HEK293 (cell line): ENCODE data around the gene ANAPC5.

Experiments used
- CTCF ChIA-PET: fragments of 350-600 bp; formaldehyde crosslinking; extraction: SDS; loops from one replicate; lab custom pipeline; 2021; ENCODE audit warnings: antibody characterized with exemption; lab: Yijun Ruan, JAX
- POLR2A ChIA-PET: fragments of 300-600 bp; formaldehyde crosslinking; extraction: SDS; loops from one replicate; lab custom pipeline; 2020; ENCODE audit warnings: antibody characterized with exemption, inconsistent platforms; lab: Yijun Ruan, JAX
- H3K27ac ChIP-seq: fragments of 200-500 bp; sonication (Bioruptor generic); 2 replicates; pipeline ENCODE4 v1.5.1; 2014; ENCODE audit warnings: low read depth, low read length, control low read depth, inconsistent platforms; ENCODE audit errors: extremely low read depth
- H3K36me3 ChIP-seq, 2 experiments: fragments of 200-500 bp in 1 of 2; sonication (Bioruptor generic) in 1 of 2; 1 replicate in 1 of 2; 2 replicates in 1 of 2; pipeline ENCODE4 v1.5.1; 2014 to 2017; ENCODE audit warnings: inconsistent platforms in 2 of 2, low read length in 2 of 2; ENCODE audit not compliant: control insufficient read depth in 2 of 2, insufficient read depth in 1 of 2
- H3K4me1 ChIP-seq: fragments of 200-500 bp; sonication (Bioruptor generic); 2 replicates; pipeline ENCODE4 v1.5.1; 2014; ENCODE audit warnings: mild to moderate bottlenecking, low read length, inconsistent platforms; ENCODE audit not compliant: control insufficient read depth, insufficient read depth
- H3K4me3 ChIP-seq: 2 replicates; pipeline ENCODE4 v1.5.1; 2011; ENCODE audit warnings: low read depth, mild to moderate bottlenecking, control low read depth, low read length, moderate library complexity
- H3K9me3 ChIP-seq: fragments of 200-500 bp; sonication (Bioruptor generic); 2 replicates; pipeline ENCODE4 v1.5.1; 2014; ENCODE audit warnings: low read depth, low read length, inconsistent platforms; ENCODE audit not compliant: control insufficient read depth, insufficient read depth
- KLF16 ChIP-seq: fragments of 450-650 bp; formaldehyde crosslinking; IDR thresholded peaks from 2 replicates; pipeline ENCODE4 v1.5.1; 2017; ENCODE audit warnings: missing biosample characterization, missing genetic modification characterization
- SP3 ChIP-seq: fragments of 450-650 bp; formaldehyde crosslinking; IDR thresholded peaks from 2 replicates; pipeline ENCODE4 v1.5.1; 2016; ENCODE audit warnings: missing biosample characterization, missing genetic modification characterization
- SP7 ChIP-seq: fragments of 450-650 bp; formaldehyde crosslinking; IDR thresholded peaks from 2 replicates; pipeline ENCODE4 v1.5.1; 2016; ENCODE audit warnings: missing biosample characterization, missing genetic modification characterization
- ZBTB8A ChIP-seq: fragments of 450-650 bp; formaldehyde crosslinking; IDR thresholded peaks from 2 replicates; pipeline ENCODE4 v1.5.1; 2016; ENCODE audit warnings: missing biosample characterization, missing genetic modification characterization
- ZNF10 ChIP-seq: fragments of 450-650 bp; formaldehyde crosslinking; IDR thresholded peaks from 2 replicates; pipeline ENCODE4 v1.5.1; 2017; ENCODE audit warnings: missing biosample characterization, missing genetic modification characterization
- ZNF24 ChIP-seq: fragments of 450-650 bp; formaldehyde crosslinking; IDR thresholded peaks from 2 replicates; pipeline ENCODE4 v1.5.1; 2016; ENCODE audit warnings: missing biosample characterization, missing genetic modification characterization
- ZNF394 ChIP-seq: fragments of 450-650 bp; formaldehyde crosslinking; IDR thresholded peaks from 2 replicates; pipeline ENCODE4 v1.5.1; 2016; ENCODE audit warnings: missing biosample characterization, missing genetic modification characterization, mild to moderate bottlenecking, moderate library complexity, borderline replicate concordance
- ZNF423 ChIP-seq: fragments of 450-650 bp; formaldehyde crosslinking; IDR thresholded peaks from 2 replicates; pipeline ENCODE4 v1.5.1; 2016; ENCODE audit warnings: missing biosample characterization, missing genetic modification characterization
- ZNF585B ChIP-seq: fragments of 450-650 bp; formaldehyde crosslinking; IDR thresholded peaks from 2 replicates; pipeline ENCODE4 v1.5.1; 2016; ENCODE audit warnings: missing biosample characterization, missing genetic modification characterization
- ZNF626 ChIP-seq: fragments of 450-650 bp; sonication (Bioruptor Pico); formaldehyde crosslinking; IDR thresholded peaks from 2 replicates; pipeline ENCODE4 v1.5.1; 2018; ENCODE audit warnings: missing biosample characterization, missing genetic modification characterization, inconsistent platforms
- ZNF629 ChIP-seq: fragments of 450-650 bp; formaldehyde crosslinking; IDR thresholded peaks from 2 replicates; pipeline ENCODE4 v1.5.1; 2017; ENCODE audit warnings: missing biosample characterization, missing genetic modification characterization
- ZNF660 ChIP-seq: fragments of 450-650 bp; IDR thresholded peaks from 2 replicates; pipeline ENCODE4 v1.5.1; 2018; ENCODE audit warnings: missing biosample characterization, mild to moderate bottlenecking, missing genetic modification characterization
- ZNF76 ChIP-seq: fragments of 450-650 bp; formaldehyde crosslinking; IDR thresholded peaks from 2 replicates; pipeline ENCODE4; 2016; ENCODE audit warnings: low read depth, missing biosample characterization, missing genetic modification characterization, borderline replicate concordance
- ZNF843 ChIP-seq: fragments of 450-650 bp; formaldehyde crosslinking; IDR thresholded peaks from 2 replicates; pipeline ENCODE4 v1.5.1; 2016; ENCODE audit warnings: missing biosample characterization, missing genetic modification characterization
- ZSCAN16 ChIP-seq: fragments of 450-650 bp; formaldehyde crosslinking; IDR thresholded peaks from 2 replicates; pipeline ENCODE4 v1.5.1; 2016; ENCODE audit warnings: missing biosample characterization, missing genetic modification characterization
- ZSCAN30 ChIP-seq: fragments of 450-650 bp; IDR thresholded peaks from 2 replicates; pipeline ENCODE4 v1.5.1; 2018; ENCODE audit warnings: missing biosample characterization, mild to moderate bottlenecking, missing genetic modification characterization, moderate library complexity
- TF ChIP-seq, protein P1 (sequence below): fragments of 450-650 bp; formaldehyde crosslinking; IDR thresholded peaks from 2 replicates; pipeline ENCODE4 v1.5.1; 2016; ENCODE audit warnings: missing biosample characterization, missing genetic modification characterization, low read depth
- TF ChIP-seq, protein P2 (sequence below): fragments of 450-650 bp; formaldehyde crosslinking; IDR thresholded peaks from 2 replicates; pipeline ENCODE4 v1.5.1; 2016; ENCODE audit warnings: missing biosample characterization, missing genetic modification characterization
- TF ChIP-seq, protein P3 (sequence below): fragments of 450-650 bp; formaldehyde crosslinking; IDR thresholded peaks from 2 replicates; pipeline ENCODE4 v1.5.1; 2016; ENCODE audit warnings: missing biosample characterization, missing genetic modification characterization
- TF ChIP-seq, protein P4 (sequence below): fragments of 450-650 bp; formaldehyde crosslinking; IDR thresholded peaks from 2 replicates; pipeline ENCODE4 v1.5.1; 2016; ENCODE audit warnings: missing biosample characterization, missing genetic modification characterization
- TF ChIP-seq, protein P5 (sequence below): fragments of 450-650 bp; formaldehyde crosslinking; IDR thresholded peaks from 2 replicates; pipeline ENCODE4 v1.5.1; 2016; ENCODE audit warnings: missing biosample characterization, missing genetic modification characterization

ANAPC5 gene

DNA sequence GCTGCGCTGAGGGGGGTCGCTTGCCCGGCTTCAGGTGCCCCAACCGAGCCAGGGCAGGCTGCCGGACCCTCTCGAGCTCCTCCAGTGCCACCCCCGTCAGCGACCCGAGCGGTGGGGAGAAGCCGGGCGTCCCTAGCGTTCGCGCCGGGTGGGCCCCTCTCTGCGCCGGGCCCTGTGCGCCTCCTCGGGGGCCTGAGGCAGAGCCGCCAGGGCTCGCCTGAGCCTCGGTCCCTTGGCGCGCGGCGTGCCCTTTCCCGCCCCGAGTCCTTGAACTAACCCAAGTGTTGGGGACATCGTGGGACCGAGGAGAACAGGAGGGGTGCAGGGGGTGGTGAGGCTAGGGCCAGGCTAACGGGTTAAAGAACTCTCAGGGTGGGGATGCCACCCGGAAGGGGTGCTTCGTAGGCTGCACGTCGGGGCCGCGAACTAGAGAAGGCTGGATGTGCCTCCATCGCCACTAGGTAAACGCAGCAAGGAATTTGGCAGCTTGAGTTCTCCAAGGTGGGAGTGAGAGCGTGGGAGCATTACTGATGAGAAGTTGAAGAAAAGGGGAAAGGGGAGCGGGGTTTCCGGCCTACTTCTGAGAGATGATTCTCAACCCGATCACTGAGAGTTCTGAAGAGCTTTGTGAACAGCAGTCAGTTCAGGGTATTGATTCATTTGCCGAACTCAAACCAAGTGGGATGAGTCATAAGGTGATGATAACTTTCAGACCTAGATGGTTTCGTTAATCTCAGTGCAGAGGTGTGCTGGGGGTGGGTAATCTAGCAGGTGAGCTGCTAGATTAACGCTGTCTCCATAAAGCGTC lies 48.3 kb upstream of the ANAPC5 start (continued):
- TF ChIP-seq, protein P1, sequence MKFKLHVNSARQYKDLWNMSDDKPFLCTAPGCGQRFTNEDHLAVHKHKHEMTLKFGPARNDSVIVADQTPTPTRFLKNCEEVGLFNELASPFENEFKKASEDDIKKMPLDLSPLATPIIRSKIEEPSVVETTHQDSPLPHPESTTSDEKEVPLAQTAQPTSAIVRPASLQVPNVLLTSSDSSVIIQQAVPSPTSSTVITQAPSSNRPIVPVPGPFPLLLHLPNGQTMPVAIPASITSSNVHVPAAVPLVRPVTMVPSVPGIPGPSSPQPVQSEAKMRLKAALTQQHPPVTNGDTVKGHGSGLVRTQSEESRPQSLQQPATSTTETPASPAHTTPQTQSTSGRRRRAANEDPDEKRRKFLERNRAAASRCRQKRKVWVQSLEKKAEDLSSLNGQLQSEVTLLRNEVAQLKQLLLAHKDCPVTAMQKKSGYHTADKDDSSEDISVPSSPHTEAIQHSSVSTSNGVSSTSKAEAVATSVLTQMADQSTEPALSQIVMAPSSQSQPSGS (tag by site-specific recombination) = no peak
- TF ChIP-seq, protein P2, sequence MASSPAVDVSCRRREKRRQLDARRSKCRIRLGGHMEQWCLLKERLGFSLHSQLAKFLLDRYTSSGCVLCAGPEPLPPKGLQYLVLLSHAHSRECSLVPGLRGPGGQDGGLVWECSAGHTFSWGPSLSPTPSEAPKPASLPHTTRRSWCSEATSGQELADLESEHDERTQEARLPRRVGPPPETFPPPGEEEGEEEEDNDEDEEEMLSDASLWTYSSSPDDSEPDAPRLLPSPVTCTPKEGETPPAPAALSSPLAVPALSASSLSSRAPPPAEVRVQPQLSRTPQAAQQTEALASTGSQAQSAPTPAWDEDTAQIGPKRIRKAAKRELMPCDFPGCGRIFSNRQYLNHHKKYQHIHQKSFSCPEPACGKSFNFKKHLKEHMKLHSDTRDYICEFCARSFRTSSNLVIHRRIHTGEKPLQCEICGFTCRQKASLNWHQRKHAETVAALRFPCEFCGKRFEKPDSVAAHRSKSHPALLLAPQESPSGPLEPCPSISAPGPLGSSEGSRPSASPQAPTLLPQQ (tag by site-specific recombination) = peak; percentile 96; the same call in 1 of the 2 replicates
- TF ChIP-seq, protein P3, sequence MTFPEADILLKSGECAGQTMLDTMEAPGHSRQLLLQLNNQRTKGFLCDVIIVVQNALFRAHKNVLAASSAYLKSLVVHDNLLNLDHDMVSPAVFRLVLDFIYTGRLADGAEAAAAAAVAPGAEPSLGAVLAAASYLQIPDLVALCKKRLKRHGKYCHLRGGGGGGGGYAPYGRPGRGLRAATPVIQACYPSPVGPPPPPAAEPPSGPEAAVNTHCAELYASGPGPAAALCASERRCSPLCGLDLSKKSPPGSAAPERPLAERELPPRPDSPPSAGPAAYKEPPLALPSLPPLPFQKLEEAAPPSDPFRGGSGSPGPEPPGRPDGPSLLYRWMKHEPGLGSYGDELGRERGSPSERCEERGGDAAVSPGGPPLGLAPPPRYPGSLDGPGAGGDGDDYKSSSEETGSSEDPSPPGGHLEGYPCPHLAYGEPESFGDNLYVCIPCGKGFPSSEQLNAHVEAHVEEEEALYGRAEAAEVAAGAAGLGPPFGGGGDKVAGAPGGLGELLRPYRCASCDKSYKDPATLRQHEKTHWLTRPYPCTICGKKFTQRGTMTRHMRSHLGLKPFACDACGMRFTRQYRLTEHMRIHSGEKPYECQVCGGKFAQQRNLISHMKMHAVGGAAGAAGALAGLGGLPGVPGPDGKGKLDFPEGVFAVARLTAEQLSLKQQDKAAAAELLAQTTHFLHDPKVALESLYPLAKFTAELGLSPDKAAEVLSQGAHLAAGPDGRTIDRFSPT (tag by site-specific recombination) = peak; percentile 85; the same call in 1 of the 2 replicates
- TF ChIP-seq ZNF660 (tag by site-specific recombination) = 0 out of 2 replicates have a peak, but pooled peaks have one; percentile 14
- TF ChIP-seq, protein P4, sequence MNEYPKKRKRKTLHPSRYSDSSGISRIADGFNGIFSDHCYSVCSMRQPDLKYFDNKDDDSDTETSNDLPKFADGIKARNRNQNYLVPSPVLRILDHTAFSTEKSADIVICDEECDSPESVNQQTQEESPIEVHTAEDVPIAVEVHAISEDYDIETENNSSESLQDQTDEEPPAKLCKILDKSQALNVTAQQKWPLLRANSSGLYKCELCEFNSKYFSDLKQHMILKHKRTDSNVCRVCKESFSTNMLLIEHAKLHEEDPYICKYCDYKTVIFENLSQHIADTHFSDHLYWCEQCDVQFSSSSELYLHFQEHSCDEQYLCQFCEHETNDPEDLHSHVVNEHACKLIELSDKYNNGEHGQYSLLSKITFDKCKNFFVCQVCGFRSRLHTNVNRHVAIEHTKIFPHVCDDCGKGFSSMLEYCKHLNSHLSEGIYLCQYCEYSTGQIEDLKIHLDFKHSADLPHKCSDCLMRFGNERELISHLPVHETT (tag by site-specific recombination) = 0 out of 2 replicates have a peak, but pooled peaks have one; percentile 9
- TF ChIP-seq SP7 (tag by site-specific recombination) = peak; percentile 11; the same call in 1 of the 2 replicates
- no peak for TF ChIP-seq KLF16 (tag by site-specific recombination)

DNA sequence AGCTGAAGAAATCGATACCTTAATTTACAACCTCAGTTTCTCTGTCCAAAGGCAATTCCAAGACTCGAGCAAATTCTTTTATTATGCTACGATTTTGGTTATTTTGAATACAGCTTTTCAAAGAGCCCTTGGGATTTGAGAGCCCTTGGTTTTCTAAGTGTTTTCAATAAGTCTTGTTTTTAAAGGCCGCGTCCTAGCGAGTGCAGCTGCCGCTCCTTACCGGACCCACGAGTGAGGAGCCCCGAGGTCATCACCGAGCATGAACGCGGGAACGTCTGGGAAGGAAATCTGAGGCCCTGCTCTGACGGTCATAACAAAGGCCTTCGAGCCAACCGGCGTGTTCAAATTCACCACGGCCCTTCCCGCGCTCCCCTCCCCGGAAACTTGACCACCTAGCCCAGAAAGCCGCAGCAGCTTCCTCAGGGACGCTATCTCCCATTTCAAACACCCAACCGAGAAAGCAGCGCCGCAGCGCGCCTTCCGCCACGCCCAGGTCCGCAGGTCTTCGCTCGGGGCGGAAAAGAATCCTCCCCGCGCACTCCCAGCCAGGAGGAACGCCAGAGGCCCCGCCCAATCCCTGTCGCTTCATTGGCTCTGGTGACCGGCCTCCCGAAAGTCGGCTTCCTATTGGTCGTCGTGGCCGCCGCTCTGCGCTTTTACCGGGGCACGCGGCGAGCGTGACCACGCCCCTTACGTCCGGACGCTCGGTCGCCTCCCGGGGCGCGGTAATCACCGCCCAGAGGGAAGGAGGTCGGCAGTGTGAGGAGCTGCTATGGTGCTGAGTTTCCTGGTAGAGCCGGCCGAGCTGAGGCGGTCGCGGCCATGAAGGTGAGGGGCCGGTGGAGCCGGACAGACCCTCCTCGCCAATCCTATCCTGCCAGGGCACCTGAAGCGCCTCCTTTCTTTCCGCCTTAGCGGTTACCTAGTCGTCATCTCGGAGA lies 47.5 kb upstream of the ANAPC5 start, which contains the start of gene RNF34:
RNF34 (plus strand) TSS at position 728 of the 941 bp plus-strand sequence; CDS start at position 823, 95 bp downstream.
- ChIA-PET CTCF (interaction anchor here (0.5 to 1.5 kb wide), 3 partner anchors 10 to 100 kb away, joined by 3 to 4 read pairs (median 4); no protein-coding TSS in a partner anchor), POLR2A (interaction anchor here (0.6 to 3.8 kb wide), 25 partner anchors 9 to 1648 kb away, joined by 3 to 65 read pairs (median 3); partner anchors contain the start of gene ANAPC5)
- no peaks in the 10 kb centered on the region for H3K9me3 ChIP-seq
- peaks cover 7 to 17% of the 10 kb centered on the region in 2 experiments for H3K36me3 ChIP-seq
- peak within 1 kb of the TSS; percentile 81 for H3K27ac ChIP-seq
- H3K4me1 ChIP-seq = peaks cover 15% of the 10 kb centered on the region
- H3K4me3 ChIP-seq = peak within 1 kb of the TSS; percentile 92
- TF ChIP-seq KLF16 (tag by site-specific recombination) (peak; percentile 65; the same call in 1 of the 2 replicates), SP3 (tag by site-specific recombination) (peak; percentile 99), SP7 (tag by site-specific recombination) (peak; percentile 57), ZNF843 (tag by site-specific recombination) (peak; percentile 30; the same call in 1 of the 2 replicates), ZSCAN16 (tag by site-specific recombination) (0 out of 2 replicates have a peak, but pooled peaks have one; percentile 21), ZNF423 (tag by site-specific recombination) (peak; percentile 53), ZNF629 (tag by site-specific recombination) (peak; percentile 51), ZNF10 (tag by site-specific recombination) (0 out of 2 replicates have a peak, but pooled peaks have one; percentile 25), ZNF24 (peak; percentile 16; the same call in 1 of the 2 replicates), ZNF585B (tag by site-specific recombination) (no peak), ZNF76 (tag by site-specific recombination) (peak; percentile 92), ZBTB8A (tag by site-specific recombination) (peak; percentile 50; the same call in 1 of the 2 replicates), ZNF394 (peak; percentile 31; the same call in 1 of the 2 replicates), ZNF626 (no peak), ZSCAN30 (peak; percentile 68)
- TF ChIP-seq, protein P2 (tag by site-specific recombination) = peak; percentile 17
- TF ChIP-seq, protein P5, sequence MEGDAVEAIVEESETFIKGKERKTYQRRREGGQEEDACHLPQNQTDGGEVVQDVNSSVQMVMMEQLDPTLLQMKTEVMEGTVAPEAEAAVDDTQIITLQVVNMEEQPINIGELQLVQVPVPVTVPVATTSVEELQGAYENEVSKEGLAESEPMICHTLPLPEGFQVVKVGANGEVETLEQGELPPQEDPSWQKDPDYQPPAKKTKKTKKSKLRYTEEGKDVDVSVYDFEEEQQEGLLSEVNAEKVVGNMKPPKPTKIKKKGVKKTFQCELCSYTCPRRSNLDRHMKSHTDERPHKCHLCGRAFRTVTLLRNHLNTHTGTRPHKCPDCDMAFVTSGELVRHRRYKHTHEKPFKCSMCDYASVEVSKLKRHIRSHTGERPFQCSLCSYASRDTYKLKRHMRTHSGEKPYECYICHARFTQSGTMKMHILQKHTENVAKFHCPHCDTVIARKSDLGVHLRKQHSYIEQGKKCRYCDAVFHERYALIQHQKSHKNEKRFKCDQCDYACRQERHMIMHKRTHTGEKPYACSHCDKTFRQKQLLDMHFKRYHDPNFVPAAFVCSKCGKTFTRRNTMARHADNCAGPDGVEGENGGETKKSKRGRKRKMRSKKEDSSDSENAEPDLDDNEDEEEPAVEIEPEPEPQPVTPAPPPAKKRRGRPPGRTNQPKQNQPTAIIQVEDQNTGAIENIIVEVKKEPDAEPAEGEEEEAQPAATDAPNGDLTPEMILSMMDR (tag by site-specific recombination) = 0 out of 2 replicates have a peak, but pooled peaks have one; percentile 35
